ENCODE measurements around the gene NPTN.

The NPTN gene

GRCh38 chr15:73518180-73518862 is 114.9 kb downstream of the NPTN start:
- no peak for DNase-seq (ENCODE audit: low read depth)

- DNase-seq (ENCODE audit: low read depth) = no peak
Observed at GRCh38 chr15:73517566-73517965, 115.6 kb downstream of the NPTN start.

DNA sequence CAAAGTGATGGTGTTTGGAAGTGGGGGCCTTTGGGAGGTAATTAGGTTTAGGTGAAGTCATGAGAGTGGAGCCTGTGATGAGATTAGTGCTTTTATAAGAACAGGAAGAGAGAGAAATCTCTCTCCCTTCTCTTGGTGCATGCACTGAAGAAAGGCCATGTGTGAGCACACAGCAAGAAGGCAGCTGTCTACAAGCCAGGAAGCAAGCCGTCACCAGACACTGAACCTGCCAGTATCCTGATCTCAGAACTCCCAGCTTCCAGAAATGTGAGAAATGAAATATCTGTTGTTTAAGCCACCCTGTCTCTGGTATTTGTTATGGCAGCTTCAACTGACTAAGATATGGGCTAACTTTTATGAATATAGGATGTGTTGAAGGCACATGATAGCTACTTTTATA is 117.7 kb downstream of the NPTN start:
- DNase-seq (ENCODE audit: low read depth) = no peak
